GM19452 (cell line): ENCODE data around the gene MAFF.
"Not testable (repeated sequence)": the region's sequence is repeated elsewhere in the genome, so short reads cannot be mapped to it uniquely, and the experiment has no call there.

Source experiments
- ATAC-seq: cut with Tn5 transposase; IDR thresholded peaks from one replicate; pipeline ENCODE4 v1.9.1; 2021; ENCODE audit not compliant: unreplicated experiment

Gene MAFF

DNA sequence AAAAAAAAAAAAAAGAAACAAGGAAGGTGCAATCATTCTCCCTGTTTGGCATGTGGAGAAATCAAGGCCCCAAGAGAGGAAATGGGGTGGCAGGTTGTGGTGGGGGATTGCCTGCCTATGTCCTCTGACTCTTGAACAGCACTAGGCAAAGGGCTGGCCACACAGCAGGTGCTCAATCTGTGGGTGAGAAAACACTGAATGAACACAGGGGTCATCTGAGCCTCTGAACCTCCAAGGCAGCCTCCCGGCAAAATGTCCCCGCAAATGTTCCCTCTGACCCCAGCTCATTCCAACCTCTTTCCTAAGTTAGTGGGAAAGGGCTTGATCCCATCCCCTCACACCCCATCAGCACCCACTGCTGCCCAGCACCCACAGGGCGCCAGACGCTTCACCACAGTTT lies 24.8 kb upstream of the MAFF start:
- ATAC-seq: no peak

DNA sequence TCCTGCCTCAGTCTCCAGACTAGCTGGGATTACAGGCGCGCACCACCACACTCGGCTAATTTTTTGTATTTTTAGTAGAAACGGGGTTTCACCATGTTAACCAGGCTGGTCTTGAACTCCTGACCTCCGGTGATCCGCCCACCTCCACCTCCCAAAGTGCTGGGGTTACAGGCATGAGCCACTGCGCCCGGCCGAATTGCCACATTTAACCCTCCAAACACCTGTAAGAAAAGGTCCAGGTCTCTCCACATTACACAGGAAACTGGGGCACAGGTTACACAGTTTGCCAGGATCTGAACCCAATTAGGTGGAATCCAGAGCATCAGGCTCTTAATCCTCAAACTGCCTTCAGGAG lies 24.2 kb upstream of the MAFF start:
- not testable (repeated sequence) for ATAC-seq

DNA sequence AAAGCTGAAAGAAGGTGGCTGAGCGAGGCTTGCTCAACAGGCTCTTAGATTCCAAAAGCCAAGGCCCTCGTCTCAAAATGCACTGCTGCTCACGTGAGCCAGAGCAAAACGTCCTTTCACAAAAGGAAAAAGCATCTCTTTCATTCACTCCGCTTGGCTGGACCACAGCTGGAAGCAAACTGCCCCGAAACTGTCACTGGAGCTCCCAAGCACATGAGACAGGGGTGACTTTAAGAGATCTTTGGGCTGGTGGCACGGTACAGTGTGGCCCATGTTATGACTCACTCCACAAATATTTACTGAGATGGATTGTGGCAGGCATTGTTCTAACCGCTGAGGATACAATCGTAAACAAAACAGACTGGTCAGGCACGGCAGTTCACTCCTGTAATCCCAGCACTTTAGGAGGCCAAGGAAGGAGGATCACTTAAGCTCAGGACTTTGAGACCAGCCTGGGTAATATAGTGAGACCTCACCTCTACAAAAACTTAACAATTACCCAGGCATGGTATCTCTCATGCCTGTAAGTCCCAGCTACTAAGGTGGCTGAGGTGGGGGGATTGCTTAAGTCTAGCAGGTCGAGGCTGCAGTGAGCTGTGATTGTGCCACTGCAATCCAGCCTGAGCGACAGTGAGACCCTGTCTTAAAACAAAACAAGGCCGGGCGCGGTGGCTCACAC lies 23.7 kb upstream of the MAFF start:
- no peak for ATAC-seq

DNA sequence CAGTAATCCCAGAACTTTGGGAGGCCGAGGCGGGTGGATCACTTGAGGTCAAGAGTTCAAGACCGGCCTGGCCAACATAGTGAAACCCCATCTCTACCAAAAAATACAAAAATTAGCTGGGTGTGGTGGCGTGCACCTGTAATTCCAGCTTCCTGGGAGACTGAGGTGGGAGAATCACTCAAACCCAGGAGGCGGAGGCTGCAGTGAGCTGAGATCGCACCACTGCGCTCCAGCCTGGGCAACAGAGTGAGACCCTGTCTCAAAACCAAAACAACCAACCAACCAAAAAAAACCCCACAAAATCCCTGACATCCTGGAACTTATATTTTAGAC lies 23.2 kb upstream of the MAFF start:
- ATAC-seq: not testable (repeated sequence)

DNA sequence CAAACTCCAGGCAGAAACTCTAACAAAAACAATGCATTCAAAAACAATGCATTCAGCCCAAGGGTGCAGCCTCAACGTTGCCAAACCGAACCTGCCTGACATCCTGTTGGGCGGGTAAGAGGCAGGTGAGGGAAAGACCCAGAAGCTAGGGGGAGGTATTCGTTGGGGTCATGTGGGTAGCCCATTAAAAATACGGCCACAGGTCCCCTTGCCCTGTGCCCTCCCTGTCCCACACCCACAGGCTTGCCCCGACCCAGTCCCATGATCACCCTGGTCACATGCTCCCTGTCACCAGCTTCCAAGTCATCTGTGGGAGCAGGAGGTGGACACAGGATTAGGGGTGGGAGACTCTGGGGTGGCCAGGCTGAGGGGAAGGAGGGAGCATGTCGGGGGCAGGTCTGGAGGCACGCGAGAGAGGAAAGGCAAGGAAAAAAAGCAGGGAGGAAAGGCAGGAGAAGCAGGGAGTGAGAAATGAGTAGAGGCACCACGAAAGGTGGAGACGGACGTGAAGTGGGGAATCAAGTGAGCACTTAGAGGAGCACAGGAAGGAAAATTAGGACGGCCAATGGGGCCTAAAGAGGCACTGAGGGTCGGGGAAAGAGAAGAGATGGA lies 20.8 kb upstream of the MAFF start:
- ATAC-seq: no peak

DNA sequence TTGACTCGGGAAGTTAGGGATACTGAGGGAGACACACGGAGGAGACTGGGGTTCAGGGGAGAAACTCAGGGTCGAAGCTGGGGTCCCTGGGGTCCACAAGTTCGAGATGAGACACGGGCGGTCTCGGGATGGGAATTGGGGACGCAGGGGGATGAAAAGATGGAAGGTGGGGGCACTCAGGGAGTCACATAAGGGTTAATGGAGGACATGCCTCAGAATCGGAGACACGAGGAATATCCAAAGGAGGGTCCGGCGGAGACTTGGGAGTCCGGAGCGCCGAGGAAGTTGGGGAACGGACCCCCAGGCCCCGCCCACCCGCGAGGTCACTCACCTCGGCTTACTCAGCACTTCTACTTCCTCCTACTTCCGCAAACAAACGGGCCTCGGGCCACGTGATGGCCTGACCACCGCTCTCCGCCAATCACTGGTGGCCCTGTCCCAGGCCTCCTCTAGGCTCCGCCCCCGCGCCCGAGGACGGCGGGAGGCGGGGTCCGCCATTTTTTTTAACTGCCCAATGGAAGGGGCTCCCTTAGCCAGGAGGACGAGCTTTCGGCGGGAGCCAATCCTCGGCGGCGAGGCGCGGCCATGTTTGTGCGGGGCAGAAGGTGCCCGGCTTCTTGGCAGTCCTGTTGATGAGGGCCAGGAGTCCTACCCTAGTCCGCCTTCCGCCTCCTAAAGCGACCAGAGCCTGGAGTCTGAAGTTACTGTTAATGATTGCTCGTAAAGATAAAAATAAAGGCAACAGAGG lies 20.2 kb upstream of the MAFF start, which contains the start of gene PLA2G6:
Gene PLA2G6, minus strand, starts transcription at position 378 of the 748 bp plus-strand sequence. CDS start 12,404 bp downstream, outside the sequence.
- peak; percentile 81 for ATAC-seq

DNA sequence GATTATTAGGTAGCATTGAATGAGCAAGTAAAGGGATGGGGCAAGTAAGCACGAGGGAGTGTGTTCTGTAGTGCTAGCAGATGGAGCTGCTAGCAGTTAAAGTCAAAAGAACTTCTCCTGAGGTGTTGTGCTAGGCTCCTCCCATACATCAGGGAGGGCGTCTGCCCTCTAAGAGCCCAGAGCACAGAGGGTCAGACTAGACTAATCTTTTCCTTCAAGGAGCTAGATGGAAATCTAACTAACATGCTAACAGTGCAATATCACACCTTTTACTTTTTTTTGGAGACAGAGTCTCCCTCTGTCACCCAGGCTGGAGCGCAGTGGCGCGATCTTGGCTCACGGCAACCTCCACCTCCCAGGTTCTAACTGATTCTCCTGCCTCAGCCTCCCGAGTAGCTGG lies 17.0 kb upstream of the MAFF start:
- ATAC-seq: no peak

DNA sequence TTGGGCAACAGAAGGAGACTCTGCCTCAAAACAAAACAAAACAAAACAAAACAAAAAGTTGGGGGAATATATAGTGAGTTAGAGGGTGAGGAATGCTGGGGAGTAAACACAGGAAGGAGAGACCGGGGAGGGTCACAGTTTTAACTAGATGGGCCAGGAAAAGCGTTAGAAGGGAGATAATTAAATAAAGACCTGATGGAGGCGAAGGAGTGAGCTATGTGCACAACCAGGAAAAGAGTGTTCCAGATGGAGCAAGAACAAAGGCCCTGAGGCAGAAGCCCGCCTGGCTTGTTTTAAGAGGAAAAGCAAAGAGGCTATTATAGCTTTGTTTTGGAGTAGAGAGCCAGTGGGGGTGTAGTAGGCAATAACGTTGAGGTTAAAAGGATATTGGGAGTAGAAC lies 15.4 kb upstream of the MAFF start:
- no peak for ATAC-seq

DNA sequence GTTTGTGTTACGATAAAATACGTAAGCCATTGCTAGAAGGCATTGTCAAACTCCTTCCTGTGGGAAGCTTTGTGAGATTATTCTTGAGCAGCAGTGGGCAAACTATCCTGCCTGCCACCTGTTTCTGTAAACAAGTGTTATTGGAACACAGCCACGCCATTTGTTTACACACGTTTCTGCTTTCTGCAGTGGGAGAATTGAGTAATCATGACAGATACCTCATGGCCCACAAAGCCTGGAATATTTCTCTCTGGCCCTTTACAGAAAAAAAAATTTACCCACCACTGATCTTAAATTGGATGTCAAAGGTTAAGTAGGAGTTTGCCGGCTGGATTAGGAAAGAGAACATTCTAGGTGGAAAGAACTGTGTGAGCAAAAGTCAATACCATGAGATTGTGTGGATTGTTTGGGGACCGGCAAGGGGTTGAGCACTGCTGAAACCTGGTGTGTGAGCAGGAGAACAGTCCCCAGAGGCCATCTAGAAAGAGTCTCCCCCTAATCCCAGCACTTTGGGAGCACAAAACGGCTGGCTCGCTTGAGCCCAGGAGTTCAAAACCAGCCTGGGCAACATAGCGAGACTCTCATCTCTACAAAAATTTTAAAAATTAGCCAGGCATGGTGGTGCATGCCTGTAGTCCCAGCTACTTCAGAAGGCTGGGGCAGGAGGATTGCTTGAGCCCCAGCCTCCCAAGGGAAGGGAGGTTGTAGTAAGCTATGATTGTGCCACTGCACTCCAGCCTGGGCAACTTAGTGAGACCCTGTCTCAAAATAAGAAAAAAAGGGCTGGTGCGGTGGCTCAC lies 14.2 kb upstream of the MAFF start:
- ATAC-seq: no peak

DNA sequence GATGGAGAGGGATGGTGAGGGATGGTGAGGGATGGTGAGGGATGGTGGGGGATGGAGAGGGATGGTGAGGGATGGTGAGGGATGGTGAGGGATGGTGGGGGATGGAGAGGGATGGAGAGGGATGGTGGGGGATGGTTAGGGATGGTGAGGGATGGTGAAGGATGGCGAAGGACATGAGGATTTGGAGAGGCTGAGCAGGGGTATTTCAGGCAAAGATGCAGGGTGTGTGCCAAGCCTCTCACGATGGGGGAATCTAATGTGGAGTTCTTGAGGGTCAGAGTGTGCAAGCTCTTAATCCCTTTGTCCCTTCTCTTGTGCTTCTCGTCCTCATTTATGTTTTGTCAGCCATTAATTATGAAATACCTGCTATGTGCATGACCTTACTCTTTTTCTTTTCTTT lies 12.7 kb upstream of the MAFF start:
- ATAC-seq: no peak

DNA sequence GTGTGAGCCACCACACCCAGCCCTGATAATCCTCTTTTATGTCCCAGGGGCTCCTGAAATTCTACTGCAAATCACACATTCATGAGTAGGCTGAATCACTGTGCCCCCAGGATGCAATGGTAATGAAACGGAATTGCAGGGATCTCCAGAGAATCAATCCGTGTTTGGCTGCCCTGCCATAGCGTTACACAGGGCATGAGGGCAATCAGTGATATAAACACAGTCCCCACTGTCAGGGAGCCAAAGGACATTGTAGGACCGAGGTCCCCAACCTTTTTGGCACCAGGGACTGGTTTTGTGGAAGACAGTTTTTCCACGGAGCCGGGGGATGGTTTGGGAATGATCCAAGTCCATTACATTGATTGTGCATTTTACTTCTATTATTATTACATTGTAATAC lies 11.2 kb upstream of the MAFF start:
- no peak for ATAC-seq

DNA sequence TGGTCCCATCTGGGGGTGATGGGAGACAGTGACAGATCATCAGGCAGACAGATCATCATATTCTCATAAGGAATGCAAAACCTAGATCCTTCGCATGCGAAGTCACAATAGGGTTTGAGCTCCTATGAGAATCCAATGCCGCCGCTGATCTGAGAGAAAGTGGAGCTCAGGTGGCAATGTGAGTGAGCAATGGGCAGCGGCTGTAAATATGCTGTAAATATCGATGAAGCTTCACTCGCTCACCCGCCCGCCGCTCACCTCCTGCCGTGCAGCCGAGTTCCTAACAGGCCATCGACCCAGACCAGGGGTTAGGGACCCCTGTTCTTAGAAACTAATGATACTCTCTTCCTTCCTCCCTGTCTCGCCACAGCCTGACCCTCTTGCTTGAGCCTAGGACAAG lies 10.7 kb upstream of the MAFF start:
- ATAC-seq: no peak

DNA sequence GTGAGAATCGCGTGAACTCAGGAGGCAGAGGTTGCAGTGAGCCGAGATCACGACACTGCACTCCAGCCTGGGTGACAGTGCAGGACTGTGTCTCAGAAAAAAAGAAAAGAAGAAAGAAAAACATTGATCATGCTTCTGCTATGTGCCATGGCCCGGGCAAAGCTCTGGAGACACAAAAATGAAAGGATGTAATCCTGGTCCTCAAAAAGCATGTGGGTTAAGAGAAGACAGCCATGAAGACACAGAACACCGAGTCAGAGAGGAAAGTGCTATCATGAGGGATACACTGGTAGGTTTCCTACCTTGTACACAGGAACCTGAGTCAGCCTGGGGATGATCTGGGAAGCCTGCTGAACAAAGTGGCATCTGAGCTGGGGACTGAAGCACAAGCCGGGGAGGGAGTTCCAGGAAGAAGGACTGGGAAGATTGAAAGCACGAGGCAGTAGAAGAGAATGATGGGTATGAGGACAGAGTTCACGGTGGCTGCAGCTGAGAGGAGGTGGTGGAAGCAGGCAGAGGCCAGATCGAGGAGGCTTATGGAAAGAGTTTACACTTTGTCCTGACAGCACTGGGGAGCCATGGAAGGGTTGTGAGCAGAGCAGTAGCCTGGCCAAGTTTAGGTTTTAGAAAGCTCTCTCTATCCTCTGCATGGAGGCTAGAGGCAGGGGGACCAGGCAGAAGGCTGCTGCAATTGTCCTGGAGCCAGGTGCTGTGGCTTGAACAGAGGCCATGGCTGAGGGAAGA lies 9.9 kb upstream of the MAFF start:
- no peak for ATAC-seq

DNA sequence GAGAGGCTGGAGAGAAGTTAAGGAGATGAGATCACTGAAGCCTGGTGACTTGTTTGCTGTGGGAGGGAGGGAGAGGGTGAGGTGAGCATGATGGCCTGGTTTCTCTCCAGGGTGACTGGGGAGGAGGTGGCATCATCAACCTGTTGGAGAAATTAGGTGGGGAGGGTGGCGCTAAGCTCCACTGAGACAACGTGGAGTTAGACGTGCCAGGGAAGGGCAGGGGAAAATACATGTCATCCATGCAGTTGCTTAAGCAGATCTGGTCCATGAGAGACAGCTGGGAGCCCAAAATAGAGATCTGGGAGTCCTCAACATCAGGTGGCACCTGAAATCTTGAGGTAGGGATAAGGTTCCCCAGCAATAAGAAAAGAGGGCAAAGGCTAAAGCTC lies 9.3 kb upstream of the MAFF start:
- no peak for ATAC-seq

DNA sequence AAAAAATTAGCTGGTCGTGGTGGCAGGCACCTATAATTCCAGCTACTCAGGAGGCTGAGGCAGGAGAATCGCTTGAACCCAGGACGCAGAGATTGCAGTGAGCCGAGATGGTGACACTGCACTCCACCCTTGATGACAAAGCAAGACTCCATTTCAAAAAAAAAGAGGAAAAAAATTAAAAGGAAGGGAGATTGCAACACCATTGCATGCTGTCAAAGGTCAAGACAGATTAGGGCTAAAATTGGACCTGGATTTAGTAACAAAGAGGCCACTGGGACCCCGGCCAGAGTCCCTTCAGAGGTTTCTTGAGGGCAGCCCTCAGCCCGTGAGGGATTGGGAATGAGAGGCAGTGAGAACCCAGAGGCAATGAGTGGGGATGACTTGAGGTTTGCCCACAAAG lies 8.2 kb upstream of the MAFF start:
- no peak for ATAC-seq

DNA sequence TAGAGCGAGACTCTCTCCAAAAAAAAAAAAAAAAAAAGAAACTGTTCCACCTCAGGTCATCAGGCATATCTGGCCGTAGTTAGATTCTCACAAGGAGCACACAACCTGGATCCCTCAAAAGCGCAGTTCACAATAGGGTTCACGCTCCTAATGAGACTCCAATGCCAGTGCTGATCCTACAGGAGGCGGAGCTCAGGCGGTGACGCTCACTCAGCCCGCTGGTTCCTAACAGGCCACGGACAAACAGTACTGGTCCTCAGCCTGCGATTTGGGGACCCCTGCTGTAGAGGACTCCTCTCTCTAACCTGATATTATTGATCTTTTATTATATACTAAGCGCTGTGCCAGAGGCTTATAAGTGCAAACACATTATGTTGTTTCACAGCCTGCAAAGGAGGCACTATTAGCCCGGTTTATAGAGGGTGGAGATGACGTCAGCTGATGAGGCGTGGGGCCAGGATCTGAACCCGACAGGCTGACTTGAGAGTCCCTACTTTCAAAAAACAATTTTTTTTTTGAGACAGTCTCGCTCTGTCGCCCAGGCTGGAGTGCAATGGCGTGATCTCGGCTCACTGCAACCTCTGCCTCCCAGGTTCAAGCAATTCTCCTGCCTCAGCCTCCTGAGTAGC lies 4.9 kb upstream of the MAFF start:
- ATAC-seq: no peak

DNA sequence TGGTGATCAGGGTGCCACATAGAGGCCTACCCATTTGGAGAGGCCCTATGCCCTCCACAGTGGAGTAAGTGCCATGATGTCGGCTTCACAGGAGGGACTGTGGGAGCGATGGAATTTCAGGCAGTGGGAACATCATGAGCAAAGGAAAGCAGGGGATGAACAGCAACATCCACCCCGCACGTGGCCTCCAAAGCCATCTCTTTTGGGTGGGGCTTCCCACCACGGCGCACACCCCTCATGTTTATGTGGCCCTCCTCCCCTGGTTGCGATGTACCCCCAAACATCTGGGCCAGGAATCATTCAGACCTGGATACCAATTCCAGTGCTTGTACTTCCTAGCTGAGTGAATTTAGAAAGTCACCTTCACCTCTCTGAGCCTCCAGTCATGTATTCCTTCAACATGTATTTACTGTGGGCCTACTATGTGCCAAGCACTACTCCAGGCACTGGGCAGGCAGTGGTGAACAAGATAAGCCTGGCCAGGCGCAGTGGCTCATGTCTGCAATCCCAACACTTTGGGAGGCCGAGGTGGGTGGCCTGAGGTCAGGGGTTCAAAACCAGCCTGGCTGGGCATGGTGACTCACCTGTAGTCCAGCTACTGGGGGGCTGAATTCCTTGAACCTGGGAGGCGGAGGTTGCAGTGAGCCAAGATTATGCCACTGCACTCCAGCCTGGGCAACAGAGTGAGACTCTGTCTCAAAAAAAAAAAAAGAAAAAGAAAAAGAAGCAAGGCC lies 1.8 kb upstream of the MAFF start:
- no peak for ATAC-seq

DNA sequence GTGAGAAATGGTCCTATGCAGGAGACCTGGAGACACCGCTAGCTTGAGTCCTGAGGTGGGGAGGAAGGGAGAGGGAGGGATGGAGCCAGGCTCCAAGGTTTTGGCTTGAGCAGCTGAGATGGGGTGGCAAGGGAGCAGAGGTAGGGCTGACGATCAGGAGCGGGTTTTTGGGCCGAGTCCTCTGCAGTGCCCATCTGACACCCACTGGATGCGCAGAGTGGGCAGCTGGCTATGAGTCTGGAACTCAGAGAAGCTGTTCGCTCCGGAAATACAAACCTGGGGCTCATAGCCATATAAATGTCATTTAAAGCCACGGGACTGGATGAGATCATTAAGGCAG lies 453 bp upstream of the MAFF start:
- no peak for ATAC-seq

DNA sequence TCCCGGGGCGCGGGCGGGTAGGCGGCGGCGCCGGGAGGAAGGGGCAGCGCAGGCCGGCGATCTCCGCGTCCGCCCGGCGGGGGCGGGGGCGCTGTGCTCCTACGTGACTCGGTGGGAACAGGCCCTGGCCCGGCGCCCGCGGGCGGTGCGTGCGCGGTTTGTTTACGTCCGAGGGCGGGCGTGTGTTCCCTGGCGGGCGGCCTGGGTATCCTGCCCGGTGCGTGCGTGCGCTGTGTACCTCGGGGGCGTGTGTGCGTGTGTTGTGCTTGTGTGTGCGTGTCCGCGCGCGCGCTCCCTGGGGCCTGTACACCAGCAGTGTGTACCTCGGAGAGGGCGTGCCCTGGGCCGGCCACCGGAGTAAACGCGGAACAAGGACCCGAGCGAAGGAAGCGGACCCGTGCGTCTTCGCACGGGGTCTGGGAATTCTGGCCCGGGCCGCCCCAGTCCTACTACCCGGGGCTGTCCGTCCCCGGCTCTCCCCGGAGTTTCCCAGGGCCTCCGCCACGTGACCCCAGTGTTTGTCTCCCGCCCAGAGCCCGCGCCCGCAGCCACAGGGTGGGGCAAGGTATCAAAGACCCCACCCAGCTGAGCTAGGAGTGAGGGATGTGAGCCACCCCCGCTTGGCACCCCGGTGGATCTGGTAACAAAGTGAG lies 769 bp downstream of the MAFF start:
- peak; percentile 15 for ATAC-seq
